Neural cell (in vitro differentiated cells): ENCODE results near the gene EEF2K.

Source experiments
- EZH2 ChIP-seq: fragments of 200-600, 300-800 bp; shearing (Covaris generic), sonication (generic); IDR thresholded peaks from 2 replicates; pipeline ENCODE4 v1.6.1; 2014; ENCODE audit warnings: antibody characterized with exemption, low read length, borderline replicate concordance, mild to moderate bottlenecking; ENCODE audit not compliant: insufficient read depth, poor library complexity, severe bottlenecking
- MXI1 ChIP-seq: fragments of 450-650 bp; conservative IDR thresholded peaks from 2 replicates; pipeline ENCODE4 v1.6.1; 2014; ENCODE audit warnings: antibody characterized with exemption, mild to moderate bottlenecking; ENCODE audit not compliant: poor library complexity, severe bottlenecking
- POLR2AphosphoS5 ChIP-seq: IDR thresholded peaks from 2 replicates; pipeline ENCODE4 v1.6.1; 2012
- RAD21 ChIP-seq: fragments of 450-650 bp; conservative IDR thresholded peaks from 2 replicates; pipeline ENCODE4 v1.6.1; 2014; ENCODE audit warnings: antibody characterized with exemption, mild to moderate bottlenecking, moderate library complexity
- TAF1 ChIP-seq: IDR thresholded peaks from 2 replicates; pipeline ENCODE4 v1.6.1; 2012; ENCODE audit warnings: low read depth
- TF ChIP-seq, protein P1 (sequence below): fragments of 450-650 bp; IDR thresholded peaks from 2 replicates; pipeline ENCODE4 v1.5.1; 2014; ENCODE audit warnings: antibody characterized with exemption, mild to moderate bottlenecking, moderate library complexity; ENCODE audit not compliant: poor library complexity, severe bottlenecking

DNA sequence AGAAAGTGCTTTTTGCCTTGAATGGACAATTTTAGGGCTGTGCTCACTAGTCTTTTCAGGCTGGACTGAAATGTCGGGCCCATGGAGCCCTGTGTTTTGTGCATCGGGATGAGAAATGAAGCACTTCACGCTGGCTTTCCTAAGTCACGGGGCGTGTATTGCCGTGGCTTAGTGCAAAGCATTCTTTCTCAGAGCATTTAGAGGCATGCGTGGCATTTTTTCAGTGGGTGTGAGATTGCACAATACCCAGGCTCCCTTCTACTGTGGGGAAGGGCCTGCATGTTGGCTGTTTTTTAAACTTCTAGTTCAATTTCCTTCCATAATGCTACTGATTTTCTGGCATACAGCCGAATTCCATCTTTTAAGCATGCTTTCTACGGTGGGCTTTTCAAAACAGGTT lies 78.6 kb downstream of the EEF2K start:
- TF ChIP-seq TAF1 (no peak), POLR2AphosphoS5 (no peak), MXI1 (no peak), RAD21 (no peak), EZH2 (no peak)
- TF ChIP-seq, protein P1, sequence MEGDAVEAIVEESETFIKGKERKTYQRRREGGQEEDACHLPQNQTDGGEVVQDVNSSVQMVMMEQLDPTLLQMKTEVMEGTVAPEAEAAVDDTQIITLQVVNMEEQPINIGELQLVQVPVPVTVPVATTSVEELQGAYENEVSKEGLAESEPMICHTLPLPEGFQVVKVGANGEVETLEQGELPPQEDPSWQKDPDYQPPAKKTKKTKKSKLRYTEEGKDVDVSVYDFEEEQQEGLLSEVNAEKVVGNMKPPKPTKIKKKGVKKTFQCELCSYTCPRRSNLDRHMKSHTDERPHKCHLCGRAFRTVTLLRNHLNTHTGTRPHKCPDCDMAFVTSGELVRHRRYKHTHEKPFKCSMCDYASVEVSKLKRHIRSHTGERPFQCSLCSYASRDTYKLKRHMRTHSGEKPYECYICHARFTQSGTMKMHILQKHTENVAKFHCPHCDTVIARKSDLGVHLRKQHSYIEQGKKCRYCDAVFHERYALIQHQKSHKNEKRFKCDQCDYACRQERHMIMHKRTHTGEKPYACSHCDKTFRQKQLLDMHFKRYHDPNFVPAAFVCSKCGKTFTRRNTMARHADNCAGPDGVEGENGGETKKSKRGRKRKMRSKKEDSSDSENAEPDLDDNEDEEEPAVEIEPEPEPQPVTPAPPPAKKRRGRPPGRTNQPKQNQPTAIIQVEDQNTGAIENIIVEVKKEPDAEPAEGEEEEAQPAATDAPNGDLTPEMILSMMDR, result no peak
